PC-9 (cell line): ENCODE measurements around the gene GSTO2. TPM values are rescaled to one million over a fixed set of nuclear protein-coding genes. Genes with fewer than 3 reads are reported as not detected.

ENCODE experiments used
- BruUV-seq: library from RNA; stranded (reverse); fragments of 400-500 nt; replicated peaks from 2 replicates; lab custom pipeline; 2021; lab: Mats Ljungman, UMichigan
- CTCF ChIA-PET: fragments of 300-600 bp; sonication (Branson Sonifier 250); formaldehyde crosslinking; loops from one replicate; lab custom pipeline; 2022; ENCODE audit warnings: antibody characterized with exemption; lab: Charles Lee
- POLR2A ChIA-PET: fragments of 300-600 bp; sonication (Branson Sonifier 250); formaldehyde crosslinking; loops from one replicate; lab custom pipeline; 2022; ENCODE audit warnings: antibody characterized with exemption; ENCODE audit not compliant: unreplicated experiment; lab: Charles Lee
- DNase-seq, 2 experiments: peaks; one replicate each; pipeline versions ENCODE4 v3.0.0 to v3.0.0-alpha.2; 2015 to 2022; ENCODE audit warnings: mixed read lengths in 1 of 2
- H2AFZ ChIP-seq: fragments of 200-600 bp; sonication (generic); 2 replicates; pipeline ENCODE4 v1.8.1; 2017; ENCODE audit warnings: antibody characterized with exemption
- H3F3A ChIP-seq: fragments of 200-600 bp; sonication (generic); 2 replicates; pipeline ENCODE4 v1.8.1; 2017; ENCODE audit warnings: antibody characterized with exemption, mild to moderate bottlenecking, low read depth; ENCODE audit not compliant: insufficient read depth
- H3K27ac ChIP-seq: fragments of 200-600 bp; sonication (generic); 2 replicates; pipeline ENCODE4 v1.6.1; 2016; ENCODE audit warnings: mixed run types
- H3K27me3 ChIP-seq: fragments of 200-600 bp; sonication (generic); 2 replicates; pipeline ENCODE4 v1.6.1; 2016; ENCODE audit warnings: low read depth, mixed run types; ENCODE audit not compliant: insufficient read depth
- H3K36me3 ChIP-seq: fragments of 200-600 bp; sonication (generic); 2 replicates; pipeline ENCODE4 v1.6.1; 2016; ENCODE audit warnings: low read depth, mixed run types
- H3K4me1 ChIP-seq: fragments of 200-600 bp; sonication (generic); replicated peaks from 2 replicates; pipeline ENCODE4 v1.6.1; 2016; ENCODE audit warnings: mixed run types; ENCODE audit not compliant: insufficient read depth
- H3K4me2 ChIP-seq: fragments of 200-600 bp; sonication (generic); 2 replicates; pipeline ENCODE4 v1.6.1; 2017; ENCODE audit warnings: mixed run types
- H3K4me3 ChIP-seq: fragments of 200-600 bp; sonication (generic); 2 replicates; pipeline ENCODE4 v1.6.1; 2016; ENCODE audit warnings: mixed run types
- H3K79me2 ChIP-seq: fragments of 200-600 bp; sonication (generic); 2 replicates; pipeline ENCODE4 v1.6.1; 2017; ENCODE audit warnings: low read depth, mixed run types
- H3K9me2 ChIP-seq: fragments of 200-600 bp; sonication (generic); 2 replicates; pipeline ENCODE4 v1.8.1; 2017; ENCODE audit warnings: mild to moderate bottlenecking; ENCODE audit not compliant: insufficient read depth
- H3K9me3 ChIP-seq: fragments of 200-600 bp; sonication (generic); 2 replicates; pipeline ENCODE4 v1.8.1; 2016; ENCODE audit warnings: low read depth; ENCODE audit not compliant: insufficient read depth
- H4K20me1 ChIP-seq: fragments of 200-600 bp; sonication (generic); 2 replicates; pipeline ENCODE4 v1.8.1; 2017; ENCODE audit not compliant: insufficient read depth
- EZH2 ChIP-seq: fragments of 200-600 bp; sonication (generic); IDR thresholded peaks from 2 replicates; pipeline ENCODE4 v1.8.0; 2017; ENCODE audit warnings: antibody characterized with exemption, low read depth
- intact Hi-C: fragments of 100-400 bp; cut with micrococcal nuclease; formaldehyde crosslinking; loops from one replicate; pipeline ENCODE4 v1.10.0; 2022; ENCODE audit not compliant: unreplicated experiment
- total RNA-seq: library from RNA; stranded (reverse); gene quantifications from 2 replicates; pipeline ENCODE4 v1.2.3, GENCODE V29; 2021
- TF ChIP-seq, protein P1 (sequence below): fragments of 200-600 bp; sonication (generic); conservative IDR thresholded peaks from 2 replicates; pipeline ENCODE4 v1.6.1; 2017; ENCODE audit warnings: mixed run types, antibody characterized with exemption, mild to moderate bottlenecking, moderate library complexity

Gene GSTO2
- total RNA-seq, 1 experiment from 2014 or later = 3.3 TPM

DNA sequence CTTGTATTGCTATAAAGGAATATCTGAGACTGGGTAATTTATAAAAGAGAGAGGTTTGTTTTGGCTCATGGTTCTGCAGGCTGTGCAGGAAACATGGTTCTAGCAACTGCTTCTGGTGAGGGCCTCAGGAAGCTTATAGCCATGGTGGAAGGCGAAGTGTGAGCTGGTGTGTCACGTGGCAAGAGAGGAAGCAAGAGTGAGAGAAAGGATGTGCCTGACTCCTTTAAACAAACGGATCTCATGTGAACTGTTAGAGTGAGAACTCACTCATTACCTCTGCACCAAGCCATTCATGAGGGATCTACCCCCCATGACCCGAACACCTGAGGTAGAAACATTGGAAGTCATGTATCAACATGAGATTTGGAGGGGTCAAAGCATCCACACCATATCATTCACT lies 77.0 kb downstream of the GSTO2 start:
- H2AFZ ChIP-seq = no peak overlapping the region
- H3K27ac ChIP-seq = no peak overlapping the region
- no peak overlapping the region for H3K4me2 ChIP-seq
- intact Hi-C loops = no loop called here
- CTCF ChIA-PET = no interaction called here
- H3F3A ChIP-seq = peaks cover 6% of the 10 kb centered on the region; the same call in 1 of the 2 replicates
- no peaks in the 10 kb centered on the region for H3K9me3 ChIP-seq
- H3K27me3 ChIP-seq = no peaks in the 10 kb centered on the region
- POLR2A ChIA-PET = no interaction called here
- no peaks in the 10 kb centered on the region for H3K79me2 ChIP-seq
- BruUV-seq = no TSS peak
- no peak for DNase-seq
- no peaks in the 10 kb centered on the region for H4K20me1 ChIP-seq
- no peak overlapping the region for H3K4me3 ChIP-seq
- TF ChIP-seq, protein P1, sequence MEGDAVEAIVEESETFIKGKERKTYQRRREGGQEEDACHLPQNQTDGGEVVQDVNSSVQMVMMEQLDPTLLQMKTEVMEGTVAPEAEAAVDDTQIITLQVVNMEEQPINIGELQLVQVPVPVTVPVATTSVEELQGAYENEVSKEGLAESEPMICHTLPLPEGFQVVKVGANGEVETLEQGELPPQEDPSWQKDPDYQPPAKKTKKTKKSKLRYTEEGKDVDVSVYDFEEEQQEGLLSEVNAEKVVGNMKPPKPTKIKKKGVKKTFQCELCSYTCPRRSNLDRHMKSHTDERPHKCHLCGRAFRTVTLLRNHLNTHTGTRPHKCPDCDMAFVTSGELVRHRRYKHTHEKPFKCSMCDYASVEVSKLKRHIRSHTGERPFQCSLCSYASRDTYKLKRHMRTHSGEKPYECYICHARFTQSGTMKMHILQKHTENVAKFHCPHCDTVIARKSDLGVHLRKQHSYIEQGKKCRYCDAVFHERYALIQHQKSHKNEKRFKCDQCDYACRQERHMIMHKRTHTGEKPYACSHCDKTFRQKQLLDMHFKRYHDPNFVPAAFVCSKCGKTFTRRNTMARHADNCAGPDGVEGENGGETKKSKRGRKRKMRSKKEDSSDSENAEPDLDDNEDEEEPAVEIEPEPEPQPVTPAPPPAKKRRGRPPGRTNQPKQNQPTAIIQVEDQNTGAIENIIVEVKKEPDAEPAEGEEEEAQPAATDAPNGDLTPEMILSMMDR = no peak
- TF ChIP-seq EZH2 = no peak
- H3K4me1 ChIP-seq = peaks cover 21% of the 10 kb centered on the region
- H3K9me2 ChIP-seq = no peaks in the 10 kb centered on the region
- H3K36me3 ChIP-seq = no peaks in the 10 kb centered on the region

DNA sequence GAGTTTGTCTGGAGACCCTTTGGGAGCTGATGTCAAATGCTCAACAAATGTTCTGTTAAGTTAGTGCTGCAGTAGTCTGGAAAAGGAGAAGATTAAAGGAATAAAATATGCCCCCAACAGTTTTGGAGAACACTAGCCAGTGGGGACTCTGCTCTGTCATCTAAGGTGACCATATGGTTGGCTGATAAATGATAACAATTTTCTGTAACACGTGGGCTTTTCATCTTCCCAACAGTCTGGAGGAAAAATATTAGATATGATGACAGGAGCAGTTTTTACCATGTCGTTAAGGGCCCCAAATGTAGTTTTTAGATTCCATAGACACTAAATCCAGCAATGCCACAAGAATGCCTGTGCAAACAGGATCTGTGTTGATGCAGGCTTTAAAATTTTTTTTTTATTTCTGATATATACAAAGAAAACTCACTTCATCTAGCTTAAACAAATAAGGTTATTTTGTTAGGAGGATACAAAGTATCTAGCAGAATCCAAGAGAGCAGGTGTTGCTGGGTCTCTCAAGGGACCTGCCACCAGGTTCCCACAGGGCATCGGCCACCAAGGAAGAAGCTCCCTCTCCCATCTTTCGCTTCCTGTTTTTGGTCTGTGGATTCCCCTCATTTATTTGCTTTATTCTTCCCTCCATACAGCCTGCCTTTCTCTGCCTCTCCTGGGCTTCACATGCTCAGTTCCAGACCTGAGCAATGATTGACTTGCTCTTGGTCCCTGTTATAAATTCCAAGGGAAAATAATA lies 78.5 kb downstream of the GSTO2 start:
- H3F3A ChIP-seq = peaks cover 9% of the 10 kb centered on the region; the same call in 1 of the 2 replicates
- intact Hi-C loops = no loop called here
- no peak overlapping the region for H3K4me3 ChIP-seq
- no peaks in the 10 kb centered on the region for H4K20me1 ChIP-seq
- TF ChIP-seq EZH2 = no peak
- TF ChIP-seq, protein P1 = no peak
- H3K27me3 ChIP-seq = no peaks in the 10 kb centered on the region
- CTCF ChIA-PET = interaction anchor here (0.7 kb wide), 1 partner anchor 43 kb away, joined by 3 read pairs; no protein-coding TSS in a partner anchor
- H2AFZ ChIP-seq = no peak overlapping the region
- BruUV-seq = no TSS peak
- no peaks in the 10 kb centered on the region for H3K9me2 ChIP-seq
- H3K79me2 ChIP-seq = no peaks in the 10 kb centered on the region
- POLR2A ChIA-PET = interaction anchor here (0.6 kb wide), 1 partner anchor 40 kb away, joined by 3 read pairs; no protein-coding TSS in a partner anchor
- H3K27ac ChIP-seq = no peak overlapping the region
- peaks cover 30% of the 10 kb centered on the region for H3K4me1 ChIP-seq
- no peak overlapping the region for H3K4me2 ChIP-seq
- no peaks in the 10 kb centered on the region for H3K36me3 ChIP-seq
- no peaks in the 10 kb centered on the region for H3K9me3 ChIP-seq
- DNase-seq = no peak

DNA sequence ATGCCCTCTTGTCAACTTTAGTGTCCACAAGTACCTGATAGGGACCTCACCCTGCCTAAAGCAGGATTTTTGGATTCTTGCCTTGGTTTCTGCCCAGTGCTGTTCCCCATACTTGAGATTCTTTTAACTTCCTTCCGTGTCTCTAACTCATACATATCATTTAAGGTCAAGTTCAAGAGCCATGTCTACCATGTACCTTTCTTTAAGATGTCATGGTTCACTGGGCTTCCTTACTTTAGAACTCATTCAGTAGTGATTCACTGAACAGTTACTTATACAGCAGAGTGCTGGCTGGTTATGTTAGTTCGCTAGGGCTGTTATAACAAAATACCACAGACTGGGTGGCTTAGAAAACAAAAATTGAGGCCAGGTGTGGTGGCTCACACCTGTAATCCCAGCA lies 79.6 kb downstream of the GSTO2 start:
- Histone ChIP-seq H3K4me2 (no peak overlapping the region), H3K4me1 (peaks cover 30% of the 10 kb centered on the region), H3K79me2 (no peaks in the 10 kb centered on the region), H2AFZ (no peak overlapping the region), H3F3A (peaks cover 9% of the 10 kb centered on the region; the same call in 1 of the 2 replicates), H4K20me1 (no peaks in the 10 kb centered on the region), H3K27me3 (no peaks in the 10 kb centered on the region), H3K36me3 (no peaks in the 10 kb centered on the region), H3K4me3 (no peak overlapping the region), H3K9me3 (no peaks in the 10 kb centered on the region), H3K27ac (peak overlapping the region; percentile 83; the same call in 1 of the 2 replicates), H3K9me2 (no peaks in the 10 kb centered on the region)
- intact Hi-C loops = no loop called here
- DNase-seq = no peak
- POLR2A ChIA-PET = no interaction called here
- no TSS peak for BruUV-seq
- CTCF ChIA-PET = interaction anchor here (0.6 kb wide), 1 partner anchor 56 kb away, joined by 6 read pairs; no protein-coding TSS in a partner anchor
- no peak for TF ChIP-seq EZH2
- TF ChIP-seq, protein P1 = no peak
